ENCODE results near the gene KRT86.
"Not testable (repeated sequence)": the region's sequence is repeated elsewhere in the genome, so short reads cannot be mapped to it uniquely, and the experiment has no call there.

The KRT86 gene

GRCh38 chr12:52238916-52239646 lies 35.4 kb upstream of the KRT86 start:
- no peak for DNase-seq (ENCODE audit: low spot score)

- no peak for DNase-seq (ENCODE audit: low spot score)
Measured at GRCh38 chr12:52239767-52240166, 34.7 kb upstream of the KRT86 start.

- DNase-seq (ENCODE audit: low spot score) = not testable (repeated sequence)
Measured at GRCh38 chr12:52240247-52240646, 34.2 kb upstream of the KRT86 start.

GRCh38 chr12:52241205-52241842 lies 33.1 kb upstream of the KRT86 start:
- DNase-seq (ENCODE audit: low spot score) = no peak

- no peak for DNase-seq (ENCODE audit: low spot score)
Measured at GRCh38 chr12:52242442-52243258, 31.8 kb upstream of the KRT86 start.

- DNase-seq (ENCODE audit: low spot score) = no peak
Measured at GRCh38 chr12:52243259-52243855, 31.1 kb upstream of the KRT86 start.

GRCh38 chr12:52243856-52244614 lies 30.4 kb upstream of the KRT86 start:
- DNase-seq (ENCODE audit: low spot score) = peak; percentile 69

GRCh38 chr12:52244615-52244994 lies 29.8 kb upstream of the KRT86 start:
- no peak for DNase-seq (ENCODE audit: low spot score)

GRCh38 chr12:52245259-52245961 lies 29.0 kb upstream of the KRT86 start:
- DNase-seq (ENCODE audit: low spot score) = no peak

GRCh38 chr12:52245962-52246569 lies 28.4 kb upstream of the KRT86 start:
- no peak for DNase-seq (ENCODE audit: low spot score)

GRCh38 chr12:52246720-52247621 lies 27.5 kb upstream of the KRT86 start:
- DNase-seq (ENCODE audit: low spot score) = no peak

GRCh38 chr12:52247622-52248540 lies 26.6 kb upstream of the KRT86 start:
- no peak for DNase-seq (ENCODE audit: low spot score)

- DNase-seq (ENCODE audit: low spot score) = no peak
Measured at GRCh38 chr12:52248541-52249461, 25.6 kb upstream of the KRT86 start.

GRCh38 chr12:52249511-52250047 lies 24.9 kb upstream of the KRT86 start:
- DNase-seq (ENCODE audit: low spot score) = no peak

GRCh38 chr12:52250048-52250990 lies 24.1 kb upstream of the KRT86 start:
- no peak for DNase-seq (ENCODE audit: low spot score)
